Gastroesophageal sphincter (tissue), 3 donors: ENCODE results near the gene SORCS1.

Source experiments
- EP300 ChIP-seq: sonication (generic); formaldehyde crosslinking; IDR thresholded peaks from one replicate; pipeline ENCODE4 v1.6.1; 2017; ENCODE audit warnings: antibody characterized with exemption, mild to moderate bottlenecking
- POLR2A ChIP-seq, 2 donors: fragments of 450-650 bp; IDR thresholded peaks; one replicate each; pipeline ENCODE4 v1.6.1; 2017; ENCODE audit warnings: antibody characterized with exemption in 2 of 2, mild to moderate bottlenecking in 2 of 2, moderate library complexity in 1 of 2
- TF ChIP-seq, protein P1 (sequence below), 4 experiments: fragments of 200-600 bp in 2 of 4; fragments of 450-650 bp in 2 of 4; sonication (generic) in 1 of 4; IDR thresholded peaks; one replicate each; pipeline ENCODE4 v1.5.1; 2017 to 2019; ENCODE audit warnings: antibody characterized with exemption in 4 of 4, mild to moderate bottlenecking in 2 of 4, moderate library complexity in 2 of 4

DNA sequence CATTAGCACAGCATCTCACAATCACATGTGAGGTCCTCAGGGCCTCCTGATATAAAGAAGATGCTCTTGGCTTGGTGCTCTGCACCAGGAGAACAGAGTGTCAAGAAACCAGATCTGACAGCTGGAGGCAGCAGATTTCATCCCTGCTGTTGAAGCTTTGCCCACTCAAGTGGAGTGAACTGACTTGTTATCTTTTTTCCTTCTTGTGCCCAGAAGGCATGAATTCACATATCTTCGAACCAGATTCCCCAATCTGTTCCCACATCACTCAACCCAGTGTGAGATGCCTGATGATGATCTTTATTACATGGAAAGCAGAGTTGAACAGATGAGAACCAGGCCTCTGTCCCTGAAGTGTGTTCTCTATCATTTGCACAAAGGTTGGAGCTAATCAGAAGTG is 521.0 kb downstream of the SORCS1 start:
- TF ChIP-seq, protein P1, sequence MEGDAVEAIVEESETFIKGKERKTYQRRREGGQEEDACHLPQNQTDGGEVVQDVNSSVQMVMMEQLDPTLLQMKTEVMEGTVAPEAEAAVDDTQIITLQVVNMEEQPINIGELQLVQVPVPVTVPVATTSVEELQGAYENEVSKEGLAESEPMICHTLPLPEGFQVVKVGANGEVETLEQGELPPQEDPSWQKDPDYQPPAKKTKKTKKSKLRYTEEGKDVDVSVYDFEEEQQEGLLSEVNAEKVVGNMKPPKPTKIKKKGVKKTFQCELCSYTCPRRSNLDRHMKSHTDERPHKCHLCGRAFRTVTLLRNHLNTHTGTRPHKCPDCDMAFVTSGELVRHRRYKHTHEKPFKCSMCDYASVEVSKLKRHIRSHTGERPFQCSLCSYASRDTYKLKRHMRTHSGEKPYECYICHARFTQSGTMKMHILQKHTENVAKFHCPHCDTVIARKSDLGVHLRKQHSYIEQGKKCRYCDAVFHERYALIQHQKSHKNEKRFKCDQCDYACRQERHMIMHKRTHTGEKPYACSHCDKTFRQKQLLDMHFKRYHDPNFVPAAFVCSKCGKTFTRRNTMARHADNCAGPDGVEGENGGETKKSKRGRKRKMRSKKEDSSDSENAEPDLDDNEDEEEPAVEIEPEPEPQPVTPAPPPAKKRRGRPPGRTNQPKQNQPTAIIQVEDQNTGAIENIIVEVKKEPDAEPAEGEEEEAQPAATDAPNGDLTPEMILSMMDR (IDR thresholded peaks at IDR 0.05) = no peak
- TF ChIP-seq POLR2A (IDR thresholded peaks at IDR 0.05) (no peak), EP300 (no peak)
